HepG2 (cell line): ENCODE results near the gene TOB2. TPM values are rescaled to one million over a fixed set of nuclear protein-coding genes. Genes with fewer than 3 reads are reported as not detected.

ENCODE experiments used
- HIVEP1 ChIP-seq: sonication (generic); formaldehyde crosslinking; IDR thresholded peaks from 2 replicates; pipeline ENCODE4 v1.4.0; 2020; ENCODE audit warnings: mild to moderate bottlenecking, missing genetic modification reagents
- RNF2 ChIP-seq: fragments of 450-650 bp; conservative IDR thresholded peaks from 2 replicates; pipeline ENCODE4 v1.6.1; 2016; ENCODE audit warnings: low read depth
- SP4 ChIP-seq: sonication (generic); formaldehyde crosslinking; IDR thresholded peaks from 2 replicates; pipeline ENCODE4 v1.8.1; 2023; ENCODE audit warnings: mild to moderate bottlenecking, missing genetic modification reagents
- TBL1XR1 ChIP-seq: fragments of 150-350 bp; IDR thresholded peaks from 2 replicates; pipeline ENCODE4 v1.6.1; 2014; ENCODE audit warnings: borderline replicate concordance, low read length; ENCODE audit not compliant: partially characterized antibody
- TBX2 ChIP-seq: sonication (generic); formaldehyde crosslinking; IDR thresholded peaks from 2 replicates; pipeline ENCODE4 v1.5.0; 2020; ENCODE audit warnings: missing genetic modification reagents, mild to moderate bottlenecking, borderline replicate concordance
- ZBTB40 ChIP-seq, 2 experiments: fragments of 450-650 bp in 1 of 2; sonication (generic) in 1 of 2; formaldehyde crosslinking in 1 of 2; IDR thresholded peaks; 2 replicates each; pipeline versions ENCODE4 v1.6.1 to v1.8.0; 2016 to 2022; ENCODE audit warnings: antibody characterized with exemption in 1 of 2, mild to moderate bottlenecking in 1 of 2, missing genetic modification reagents in 1 of 2
- ZNF746 ChIP-seq: sonication (generic); formaldehyde crosslinking; IDR thresholded peaks from 2 replicates; pipeline ENCODE4 v1.8.0; 2022; ENCODE audit warnings: mild to moderate bottlenecking, missing genetic modification reagents
- ZNF839 ChIP-seq: sonication (generic); formaldehyde crosslinking; IDR thresholded peaks from 2 replicates; pipeline ENCODE4 v1.4.0; 2020; ENCODE audit warnings: missing genetic modification reagents, mild to moderate bottlenecking, borderline replicate concordance
- polyA plus RNA-seq, 8 experiments: library from polyadenylated mRNA; depleted of rRNA in 3 of 8; stranded (reverse) in 7 of 8; unstranded in 1 of 8; fragments of >200 nt; fragmentation: Illumina TruSeq in 4 of 8; extraction: Trizol in 4 of 8; gene quantifications; 2 replicates each; pipeline versions ENCODE4 v1.2.1 to v1.2.3, GENCODE V29; 2011 to 2016; ENCODE audit warnings: low read depth in 4 of 8, missing spikeins in 1 of 8, mixed read lengths in 1 of 8; ENCODE audit not compliant: insufficient read depth in 1 of 8
- total RNA-seq, 5 experiments: library from RNA; depleted of rRNA; stranded (reverse); fragments of >200 nt; fragmentation: Illumina TruSeq; extraction: Trizol; gene quantifications; 2 replicates each; pipeline ENCODE4 v1.2.3, GENCODE V29; 2016; ENCODE audit warnings: low read depth in 1 of 5
- TF ChIP-seq, protein P1 (sequence below): sonication (generic); formaldehyde crosslinking; IDR thresholded peaks from 2 replicates; pipeline ENCODE4 v1.5.0; 2020; ENCODE audit warnings: mild to moderate bottlenecking, missing genetic modification reagents
- TF ChIP-seq, protein P2 (sequence below): sonication (generic); formaldehyde crosslinking; IDR thresholded peaks from 2 replicates; pipeline ENCODE4 v1.4.0; 2020; ENCODE audit warnings: missing genetic modification reagents, borderline replicate concordance

The TOB2 gene
- total and polyA plus RNA-seq, 2 of the 13 experiments (the other 11 are each of a cell fraction or from before 2014, with no cell fraction given) = 12.2 to 13.7 TPM

DNA sequence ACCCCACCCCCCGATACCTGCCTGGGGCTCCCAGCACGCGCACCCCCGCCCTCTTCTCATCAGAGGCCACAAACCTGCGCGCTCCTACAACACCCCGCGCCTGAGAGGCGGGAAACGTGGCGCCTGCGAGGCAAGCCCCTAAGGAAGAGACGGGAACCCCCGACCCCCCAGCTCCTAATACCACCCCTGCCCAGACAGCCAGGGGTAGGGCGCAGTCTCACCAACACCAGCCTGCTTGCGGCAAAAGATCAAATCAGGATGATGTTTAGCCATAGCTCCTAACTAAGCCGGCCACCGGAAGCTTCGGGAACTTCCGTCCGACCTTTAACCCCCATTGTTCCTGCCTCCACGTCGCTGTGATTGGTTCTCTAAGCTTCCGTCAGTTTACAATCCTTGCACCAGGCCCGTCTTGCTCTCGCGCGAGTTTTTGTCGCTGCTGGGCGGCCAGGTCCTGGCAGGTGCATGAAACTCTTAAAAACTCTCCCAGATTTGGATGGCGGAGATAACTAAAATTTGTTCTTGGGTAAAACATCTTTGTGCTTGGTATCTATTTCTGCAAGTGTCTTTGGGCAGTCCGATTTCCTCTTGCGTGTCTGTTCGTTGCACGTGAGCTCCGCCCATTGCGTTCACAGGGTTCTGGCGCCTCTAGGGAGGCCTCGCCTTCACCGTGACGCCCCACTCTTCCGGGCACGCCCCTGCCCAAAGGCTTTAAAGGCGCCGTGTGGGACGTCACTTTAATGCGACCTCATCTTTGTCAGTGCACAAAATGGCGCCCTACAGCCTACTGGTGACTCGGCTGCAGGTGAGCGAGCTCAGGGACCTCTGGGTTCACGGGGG, 22.0 kb upstream of the TOB2 start, which contains the start of the genes ACO2 and PHF5A (continued):
- peak; percentile 81 for TF ChIP-seq ZBTB40 (IDR thresholded peaks at IDR 0.05)
- TF ChIP-seq ZBTB40 (CRISPR knock-in tag; IDR thresholded peaks at IDR 0.05) = no peak; the same call in 1 of the 2 replicates
- no peak for TF ChIP-seq TBL1XR1
- TF ChIP-seq, protein P1, sequence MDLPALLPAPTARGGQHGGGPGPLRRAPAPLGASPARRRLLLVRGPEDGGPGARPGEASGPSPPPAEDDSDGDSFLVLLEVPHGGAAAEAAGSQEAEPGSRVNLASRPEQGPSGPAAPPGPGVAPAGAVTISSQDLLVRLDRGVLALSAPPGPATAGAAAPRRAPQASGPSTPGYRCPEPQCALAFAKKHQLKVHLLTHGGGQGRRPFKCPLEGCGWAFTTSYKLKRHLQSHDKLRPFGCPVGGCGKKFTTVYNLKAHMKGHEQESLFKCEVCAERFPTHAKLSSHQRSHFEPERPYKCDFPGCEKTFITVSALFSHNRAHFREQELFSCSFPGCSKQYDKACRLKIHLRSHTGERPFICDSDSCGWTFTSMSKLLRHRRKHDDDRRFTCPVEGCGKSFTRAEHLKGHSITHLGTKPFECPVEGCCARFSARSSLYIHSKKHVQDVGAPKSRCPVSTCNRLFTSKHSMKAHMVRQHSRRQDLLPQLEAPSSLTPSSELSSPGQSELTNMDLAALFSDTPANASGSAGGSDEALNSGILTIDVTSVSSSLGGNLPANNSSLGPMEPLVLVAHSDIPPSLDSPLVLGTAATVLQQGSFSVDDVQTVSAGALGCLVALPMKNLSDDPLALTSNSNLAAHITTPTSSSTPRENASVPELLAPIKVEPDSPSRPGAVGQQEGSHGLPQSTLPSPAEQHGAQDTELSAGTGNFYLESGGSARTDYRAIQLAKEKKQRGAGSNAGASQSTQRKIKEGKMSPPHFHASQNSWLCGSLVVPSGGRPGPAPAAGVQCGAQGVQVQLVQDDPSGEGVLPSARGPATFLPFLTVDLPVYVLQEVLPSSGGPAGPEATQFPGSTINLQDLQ (CRISPR knock-in tag) = 0 out of 2 replicates have a peak, but pooled peaks have one; percentile 47
- TF ChIP-seq, protein P2, sequence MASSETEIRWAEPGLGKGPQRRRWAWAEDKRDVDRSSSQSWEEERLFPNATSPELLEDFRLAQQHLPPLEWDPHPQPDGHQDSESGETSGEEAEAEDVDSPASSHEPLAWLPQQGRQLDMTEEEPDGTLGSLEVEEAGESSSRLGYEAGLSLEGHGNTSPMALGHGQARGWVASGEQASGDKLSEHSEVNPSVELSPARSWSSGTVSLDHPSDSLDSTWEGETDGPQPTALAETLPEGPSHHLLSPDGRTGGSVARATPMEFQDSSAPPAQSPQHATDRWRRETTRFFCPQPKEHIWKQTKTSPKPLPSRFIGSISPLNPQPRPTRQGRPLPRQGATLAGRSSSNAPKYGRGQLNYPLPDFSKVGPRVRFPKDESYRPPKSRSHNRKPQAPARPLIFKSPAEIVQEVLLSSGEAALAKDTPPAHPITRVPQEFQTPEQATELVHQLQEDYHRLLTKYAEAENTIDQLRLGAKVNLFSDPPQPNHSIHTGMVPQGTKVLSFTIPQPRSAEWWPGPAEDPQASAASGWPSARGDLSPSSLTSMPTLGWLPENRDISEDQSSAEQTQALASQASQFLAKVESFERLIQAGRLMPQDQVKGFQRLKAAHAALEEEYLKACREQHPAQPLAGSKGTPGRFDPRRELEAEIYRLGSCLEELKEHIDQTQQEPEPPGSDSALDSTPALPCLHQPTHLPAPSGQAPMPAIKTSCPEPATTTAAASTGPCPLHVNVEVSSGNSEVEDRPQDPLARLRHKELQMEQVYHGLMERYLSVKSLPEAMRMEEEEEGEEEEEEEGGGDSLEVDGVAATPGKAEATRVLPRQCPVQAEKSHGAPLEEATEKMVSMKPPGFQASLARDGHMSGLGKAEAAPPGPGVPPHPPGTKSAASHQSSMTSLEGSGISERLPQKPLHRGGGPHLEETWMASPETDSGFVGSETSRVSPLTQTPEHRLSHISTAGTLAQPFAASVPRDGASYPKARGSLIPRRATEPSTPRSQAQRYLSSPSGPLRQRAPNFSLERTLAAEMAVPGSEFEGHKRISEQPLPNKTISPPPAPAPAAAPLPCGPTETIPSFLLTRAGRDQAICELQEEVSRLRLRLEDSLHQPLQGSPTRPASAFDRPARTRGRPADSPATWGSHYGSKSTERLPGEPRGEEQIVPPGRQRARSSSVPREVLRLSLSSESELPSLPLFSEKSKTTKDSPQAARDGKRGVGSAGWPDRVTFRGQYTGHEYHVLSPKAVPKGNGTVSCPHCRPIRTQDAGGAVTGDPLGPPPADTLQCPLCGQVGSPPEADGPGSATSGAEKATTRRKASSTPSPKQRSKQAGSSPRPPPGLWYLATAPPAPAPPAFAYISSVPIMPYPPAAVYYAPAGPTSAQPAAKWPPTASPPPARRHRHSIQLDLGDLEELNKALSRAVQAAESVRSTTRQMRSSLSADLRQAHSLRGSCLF (CRISPR knock-in tag) = no peak
- no peak for TF ChIP-seq HIVEP1 (CRISPR knock-in tag)
- TF ChIP-seq ZNF839 (CRISPR knock-in tag) = no peak
- peak; percentile 47; the same call in 1 of the 2 replicates for TF ChIP-seq RNF2
- TF ChIP-seq SP4 = peak; percentile 92
- peak; percentile 63; the same call in 1 of the 2 replicates for TF ChIP-seq TBX2 (CRISPR knock-in tag)
- 0 out of 2 replicates have a peak, but pooled peaks have one; percentile 7 for TF ChIP-seq ZNF746
